B cell (primary cell): ENCODE results near the gene HERC5. TPM values are rescaled to one million over a fixed set of nuclear protein-coding genes. Genes with fewer than 3 reads are reported as not detected.

ENCODE experiments used
- ATAC-seq: fragments of 200-7000 bp; cut with Tn5 transposase; one replicate; pipeline ENCODE4 v1.10.0; 2021; ENCODE audit warnings: low read depth, mild to moderate bottlenecking, moderate number of reproducible peaks, moderate library complexity
- CTCF ChIA-PET: fragments of 350-600 bp; sonication (Branson Sonifier 250); formaldehyde crosslinking; loops from one replicate; lab custom pipeline; 2021; ENCODE audit warnings: antibody characterized with exemption, inconsistent platforms; lab: Charles Lee
- POLR2A ChIA-PET: fragments of 350-600 bp; sonication (Branson Sonifier 250); formaldehyde crosslinking; loops from one replicate; lab custom pipeline; 2021; ENCODE audit warnings: antibody characterized with exemption; lab: Charles Lee
- DNase-seq: peaks from one replicate; pipeline ENCODE4 v3.0.0; 2013
- H2AFZ ChIP-seq: 2 replicates; pipeline ENCODE4 v1.6.1; 2012; ENCODE audit warnings: mild to moderate bottlenecking, low read depth, low read length; ENCODE audit not compliant: insufficient read depth, poor library complexity, severe bottlenecking
- H3K27ac ChIP-seq, 2 donors: 1 replicate in 1 of 2; 2 replicates in 1 of 2; pipeline ENCODE4 v1.5.1; 2012 to 2013; ENCODE audit warnings: low read length in 2 of 2, mild to moderate bottlenecking in 2 of 2, moderate library complexity in 1 of 2
- H3K27me3 ChIP-seq, 4 experiments: fragments of 200-600 bp in 1 of 4; sonication (generic) in 1 of 4; replicated peaks in 1 of 4; 1 replicate in 2 of 4; 2 replicates in 2 of 4; pipeline versions ENCODE4 v1.6.1 to v1.7.0; 2013 to 2016; ENCODE audit warnings: low read length in 3 of 4, mild to moderate bottlenecking in 2 of 4, mixed read lengths in 1 of 4, moderate library complexity in 1 of 4; ENCODE audit not compliant: insufficient read depth in 4 of 4, control insufficient read depth in 3 of 4; ENCODE audit errors: control extremely low read depth in 1 of 4
- H3K36me3 ChIP-seq, 2 experiments: replicated peaks in 1 of 2; 1 replicate in 1 of 2; 2 replicates in 1 of 2; pipeline versions ENCODE4 v1.6.1 to v1.7.1; 2013; ENCODE audit warnings: low read length in 1 of 2; ENCODE audit not compliant: insufficient read depth in 2 of 2, control insufficient read depth in 1 of 2; ENCODE audit errors: control extremely low read depth in 1 of 2, extremely low read depth in 1 of 2
- H3K4me1 ChIP-seq, 2 donors: fragments of 200-600 bp in 1 of 2; sonication (generic) in 1 of 2; 1 replicate in 1 of 2; 2 replicates in 1 of 2; pipeline versions ENCODE4 v1.5.1 to v1.6.1; 2013 to 2017; ENCODE audit warnings: low read length in 2 of 2; ENCODE audit not compliant: control insufficient read depth in 2 of 2, insufficient read depth in 2 of 2
- H3K4me2 ChIP-seq: replicated peaks from 2 replicates; pipeline ENCODE3; 2012; ENCODE audit warnings: mild to moderate bottlenecking, low read depth, low read length; ENCODE audit not compliant: poor library complexity, severe bottlenecking
- H3K4me3 ChIP-seq, 5 experiments: fragments of 200-600 bp in 1 of 5; sonication (generic) in 1 of 5; 1 replicate in 3 of 5; 2 replicates in 2 of 5; pipeline versions ENCODE4 v1.5.1 to v1.7.0; 2011 to 2016; ENCODE audit warnings: low read length in 4 of 5, mild to moderate bottlenecking in 4 of 5, low read depth in 2 of 5, control low read depth in 1 of 5, moderate library complexity in 1 of 5; ENCODE audit not compliant: insufficient read depth in 1 of 5; ENCODE audit errors: control extremely low read depth in 1 of 5, extremely low read depth in 1 of 5
- H3K79me2 ChIP-seq: fragments of 200-600 bp; sonication (generic); one replicate; pipeline ENCODE4 v1.6.0; 2016; ENCODE audit warnings: low read length; ENCODE audit not compliant: control insufficient read depth, insufficient read depth
- H3K9ac ChIP-seq: fragments of 200-600 bp; sonication (generic); 2 replicates; pipeline ENCODE4 v1.6.1; 2017; ENCODE audit warnings: mild to moderate bottlenecking, low read length, moderate library complexity
- H3K9me3 ChIP-seq, 3 donors: one replicate each; pipeline versions ENCODE4 v1.6.1 to v1.7.1; 2013; ENCODE audit warnings: low read length in 2 of 3; ENCODE audit not compliant: control insufficient read depth in 2 of 3, insufficient read depth in 1 of 3; ENCODE audit errors: control extremely low read depth in 1 of 3
- H4K20me1 ChIP-seq: 2 replicates; pipeline ENCODE4 v1.6.0; 2012; ENCODE audit warnings: mild to moderate bottlenecking, low read length; ENCODE audit not compliant: insufficient read depth, control insufficient read depth, poor library complexity, severe bottlenecking
- H3K27ac Mint-ChIP-seq: one replicate; pipeline ENCODE4 v1.8.0; 2021; ENCODE audit warnings: mixed read lengths
- H3K27me3 Mint-ChIP-seq: one replicate; pipeline ENCODE4 v1.8.0; 2021; ENCODE audit warnings: mixed read lengths
- H3K4me1 Mint-ChIP-seq: one replicate; pipeline ENCODE4 v1.8.0; 2021; ENCODE audit warnings: mixed read lengths
- H3K4me3 Mint-ChIP-seq: one replicate; pipeline ENCODE4 v1.8.0; 2021; ENCODE audit warnings: mixed read lengths
- H3K9me3 Mint-ChIP-seq: one replicate; pipeline ENCODE4 v1.8.0; 2022; ENCODE audit warnings: mixed read lengths; ENCODE audit not compliant: insufficient read depth
- CTCF ChIP-seq: fragments of 200-600 bp; IDR thresholded peaks from one replicate; pipeline ENCODE4 v1.8.0; 2022; ENCODE audit warnings: antibody characterized with exemption, mild to moderate bottlenecking
- EZH2 ChIP-seq: IDR thresholded peaks from 2 replicates; pipeline ENCODE4 v1.6.1; 2012; ENCODE audit warnings: borderline replicate concordance, low read depth, mild to moderate bottlenecking, moderate library complexity, low read length; ENCODE audit not compliant: insufficient read depth, poor library complexity, severe bottlenecking
- WGBS: methylation state at CpG from one replicate; pipeline ENCODE4 v1.1.5; 2013; ENCODE audit warnings: missing lambda C conversion rate; ENCODE audit not compliant: insufficient coverage; 5-methylcytosine and 5-hydroxymethylcytosine counted together
- intact Hi-C: fragments of 100-400 bp; cut with micrococcal nuclease; formaldehyde crosslinking; loops from one replicate; pipeline ENCODE4 v1.10.0; 2022
- polyA plus RNA-seq: library from polyadenylated mRNA; depleted of rRNA; stranded (reverse); fragments of >200 nt; gene quantifications from 2 replicates; pipeline ENCODE4 v1.2.3, GENCODE V29; 2012
- total RNA-seq, 2 donors: library from RNA; stranded (reverse); fragments of 120-200 nt in 1 of 2; gene quantifications; 1 replicate in 1 of 2; 2 replicates in 1 of 2; pipeline versions ENCODE4 v1.2.3 to v1.2.4, GENCODE V29; 2013 to 2022

The HERC5 gene
- total and polyA plus RNA-seq, 2 donors (not counting 1 experiment from before 2014, with no cell fraction given), result 1.9 to 10.6 TPM

GRCh38 chr4:88441696-88442095 lies 15.2 kb upstream of the HERC5 start:
- Histone ChIP-seq H3K4me1 (no peaks in the 10 kb centered on the region), H3K27ac (no peak overlapping the region), H3K4me2 (no peak overlapping the region), H4K20me1 (no peaks in the 10 kb centered on the region), H2AFZ (no peak overlapping the region), H3K9me3 (peaks cover 0 to 7% (median 5%) of the 10 kb centered on the region in 3 donors), H3K4me3 (no peak overlapping the region), H3K36me3 (peaks cover 0 to 10% of the 10 kb centered on the region in 2 experiments), H3K79me2 (no peaks in the 10 kb centered on the region), H3K27me3 (no peaks in the 10 kb centered on the region), H3K9ac (no peak overlapping the region)
- Mint-ChIP-seq H3K27me3 (no peaks in the 10 kb centered on the region), H3K9me3 (no peaks in the 10 kb centered on the region), H3K4me3 (no peak overlapping the region), H3K27ac (no peak overlapping the region), H3K4me1 (no peaks in the 10 kb centered on the region)
- no peak for DNase-seq
- CTCF ChIA-PET, result no interaction called here
- POLR2A ChIA-PET, result interaction anchor here (0.5 kb wide), 1 partner anchor 156 kb away, joined by 12 read pairs; no protein-coding TSS in a partner anchor
- no peak for TF ChIP-seq CTCF
- TF ChIP-seq EZH2, result no peak
- intact Hi-C loops, result no loop called here
- ATAC-seq, result no peak

- Histone ChIP-seq H3K4me3 (no peak overlapping the region), H3K4me1 (no peaks in the 10 kb centered on the region), H3K36me3 (peaks cover 0 to 10% of the 10 kb centered on the region in 2 experiments), H4K20me1 (no peaks in the 10 kb centered on the region), H3K27me3 (no peaks in the 10 kb centered on the region), H3K79me2 (no peaks in the 10 kb centered on the region), H3K27ac (no peak overlapping the region), H2AFZ (no peak overlapping the region), H3K9ac (no peak overlapping the region), H3K9me3 (peaks cover 0 to 7% (median 5%) of the 10 kb centered on the region in 3 donors), H3K4me2 (no peak overlapping the region)
- no peaks in the 10 kb centered on the region for H3K9me3 Mint-ChIP-seq
- ChIA-PET CTCF (no interaction called here), POLR2A (no interaction called here)
- H3K27ac Mint-ChIP-seq, result no peak overlapping the region
- H3K4me3 Mint-ChIP-seq, result no peak overlapping the region
- ATAC-seq (no peak), DNase-seq (no peak)
- no peaks in the 10 kb centered on the region for H3K4me1 Mint-ChIP-seq
- no peak for TF ChIP-seq EZH2
- no peak for TF ChIP-seq CTCF
- no peaks in the 10 kb centered on the region for H3K27me3 Mint-ChIP-seq
- intact Hi-C loops, result no loop called here
- 100% methylated on average over 1 of the region's 1 CpG for WGBS
Measured at GRCh38 chr4:88442689-88443191, 14.2 kb upstream of the HERC5 start.
